ENCODE results near the gene SLC4A1. TPM values are rescaled to one million over a fixed set of nuclear protein-coding genes. Genes with fewer than 3 reads are reported as not detected.

SLC4A1 gene
- total RNA-seq, 4 donors from 2014 or later, result 2.4 TPM; not detected in 3

DNA sequence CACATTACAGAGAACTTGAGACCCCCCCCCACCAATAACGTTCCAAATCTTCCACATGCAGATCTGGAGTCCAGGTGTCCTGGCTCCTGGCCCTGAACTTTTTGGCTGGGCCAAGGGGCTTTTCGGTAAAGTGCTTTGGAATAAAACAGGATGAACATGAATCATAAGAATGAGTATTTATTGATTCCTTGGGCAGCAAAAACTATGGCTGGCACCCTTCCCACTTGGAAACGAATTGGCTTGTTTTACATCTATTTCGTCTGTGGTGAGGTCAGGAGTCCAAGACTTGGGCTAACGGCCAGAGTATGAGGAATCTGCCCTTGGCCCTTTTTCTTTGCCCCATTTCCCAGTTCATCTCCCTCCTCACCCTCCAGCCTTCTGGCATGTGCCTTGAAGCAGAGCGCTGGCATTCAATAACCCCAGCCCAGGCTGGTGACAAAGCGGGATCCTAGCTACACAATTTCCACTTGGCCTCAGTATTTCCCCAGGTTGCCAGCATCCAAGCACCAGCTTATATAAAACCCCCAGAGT lies 44.3 kb downstream of the SLC4A1 start:
- 19 to 24% methylated on average over 7 of the region's 7 CpGs for WGBS, 2 donors
- intact Hi-C loops (cut with DNase I; ENCODE audit: low total_unique reads), result no loop called here
- no peak overlapping the region for H3K4me3 ChIP-seq (ENCODE audit: low read depth, poor library complexity, severe bottlenecking)
- TF ChIP-seq, protein P1, sequence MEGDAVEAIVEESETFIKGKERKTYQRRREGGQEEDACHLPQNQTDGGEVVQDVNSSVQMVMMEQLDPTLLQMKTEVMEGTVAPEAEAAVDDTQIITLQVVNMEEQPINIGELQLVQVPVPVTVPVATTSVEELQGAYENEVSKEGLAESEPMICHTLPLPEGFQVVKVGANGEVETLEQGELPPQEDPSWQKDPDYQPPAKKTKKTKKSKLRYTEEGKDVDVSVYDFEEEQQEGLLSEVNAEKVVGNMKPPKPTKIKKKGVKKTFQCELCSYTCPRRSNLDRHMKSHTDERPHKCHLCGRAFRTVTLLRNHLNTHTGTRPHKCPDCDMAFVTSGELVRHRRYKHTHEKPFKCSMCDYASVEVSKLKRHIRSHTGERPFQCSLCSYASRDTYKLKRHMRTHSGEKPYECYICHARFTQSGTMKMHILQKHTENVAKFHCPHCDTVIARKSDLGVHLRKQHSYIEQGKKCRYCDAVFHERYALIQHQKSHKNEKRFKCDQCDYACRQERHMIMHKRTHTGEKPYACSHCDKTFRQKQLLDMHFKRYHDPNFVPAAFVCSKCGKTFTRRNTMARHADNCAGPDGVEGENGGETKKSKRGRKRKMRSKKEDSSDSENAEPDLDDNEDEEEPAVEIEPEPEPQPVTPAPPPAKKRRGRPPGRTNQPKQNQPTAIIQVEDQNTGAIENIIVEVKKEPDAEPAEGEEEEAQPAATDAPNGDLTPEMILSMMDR (IDR thresholded peaks at IDR 0.05), result no peak
- no peak for TF ChIP-seq POLR2A (IDR thresholded peaks at IDR 0.05)
- DNase-seq (ENCODE audit: low spot score in 2 of 2), result no peak

DNA sequence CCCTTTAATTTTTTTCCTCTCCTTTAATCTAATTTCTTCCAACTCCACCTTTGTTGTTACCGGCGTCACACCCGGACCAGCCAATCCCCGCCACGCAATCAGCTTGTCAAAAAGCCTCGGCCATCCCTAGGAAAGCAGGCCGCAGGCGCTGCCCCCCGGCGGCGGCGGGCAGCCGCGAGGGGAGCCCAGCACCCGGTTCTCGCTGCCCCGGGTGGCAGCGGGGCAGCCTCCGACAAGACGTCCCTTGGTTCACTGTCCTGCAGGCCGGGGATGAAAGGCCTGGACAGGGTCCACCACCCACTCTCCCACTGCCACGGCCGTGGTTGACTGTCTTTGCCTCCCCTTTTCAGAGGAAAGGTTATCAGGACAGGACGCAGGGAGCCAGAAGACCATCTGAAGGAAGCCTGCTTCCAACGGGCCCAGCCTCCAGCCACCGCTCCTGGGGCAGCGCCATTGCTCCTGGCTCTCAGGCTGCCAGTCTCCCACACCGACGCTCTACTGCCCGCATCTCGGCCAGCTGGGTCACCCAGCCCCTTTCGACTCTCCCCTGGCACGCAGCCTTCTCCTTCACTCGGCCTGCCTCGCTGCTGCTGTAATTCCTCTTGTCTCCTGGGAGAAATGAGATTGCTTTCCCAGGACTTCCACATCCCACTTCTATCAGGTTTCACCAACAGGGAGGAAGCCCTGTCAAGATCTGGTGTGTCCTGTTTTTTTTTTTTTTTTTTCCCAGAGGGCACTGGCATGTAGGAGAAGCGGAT lies 45.6 kb downstream of the SLC4A1 start:
- H3K4me3 ChIP-seq (ENCODE audit: low read depth, poor library complexity, severe bottlenecking), result peak overlapping the region; percentile 31
- WGBS, 2 donors, result 1% methylated on average over 25 to 36 of the region's 36 CpGs
- intact Hi-C loops (cut with DNase I; ENCODE audit: low total_unique reads), result no loop called here
- peak; percentile 72 to 95 for DNase-seq (ENCODE audit: low spot score in 2 of 2)
- TF ChIP-seq POLR2A (IDR thresholded peaks at IDR 0.05), result no peak
- TF ChIP-seq, protein P1 (IDR thresholded peaks at IDR 0.05), result peak in 1 of 3 donors; percentile 16

DNA sequence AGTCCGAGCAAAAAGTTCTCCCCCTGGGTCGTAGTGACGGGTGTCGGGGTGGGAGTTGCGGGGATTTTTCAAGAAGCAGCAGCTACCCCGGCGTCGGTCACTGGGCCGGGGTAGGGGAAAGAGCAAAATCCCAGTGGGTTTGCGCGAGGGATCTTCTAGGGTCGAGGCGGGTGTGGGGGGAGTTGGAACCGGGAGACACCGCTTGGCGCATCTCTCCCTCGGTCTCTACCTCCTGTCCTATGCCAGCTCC lies 46.1 kb downstream of the SLC4A1 start:
- 0 to 4% methylated on average over 17 of the region's 17 CpGs for WGBS, 2 donors
- DNase-seq (ENCODE audit: low spot score in 2 of 2), result no peak
- intact Hi-C loops (cut with DNase I; ENCODE audit: low total_unique reads), result no loop called here
- TF ChIP-seq, protein P1 (IDR thresholded peaks at IDR 0.05), result no peak
- no peak for TF ChIP-seq POLR2A (IDR thresholded peaks at IDR 0.05)
- peak overlapping the region; percentile 31 for H3K4me3 ChIP-seq (ENCODE audit: low read depth, poor library complexity, severe bottlenecking)

DNA sequence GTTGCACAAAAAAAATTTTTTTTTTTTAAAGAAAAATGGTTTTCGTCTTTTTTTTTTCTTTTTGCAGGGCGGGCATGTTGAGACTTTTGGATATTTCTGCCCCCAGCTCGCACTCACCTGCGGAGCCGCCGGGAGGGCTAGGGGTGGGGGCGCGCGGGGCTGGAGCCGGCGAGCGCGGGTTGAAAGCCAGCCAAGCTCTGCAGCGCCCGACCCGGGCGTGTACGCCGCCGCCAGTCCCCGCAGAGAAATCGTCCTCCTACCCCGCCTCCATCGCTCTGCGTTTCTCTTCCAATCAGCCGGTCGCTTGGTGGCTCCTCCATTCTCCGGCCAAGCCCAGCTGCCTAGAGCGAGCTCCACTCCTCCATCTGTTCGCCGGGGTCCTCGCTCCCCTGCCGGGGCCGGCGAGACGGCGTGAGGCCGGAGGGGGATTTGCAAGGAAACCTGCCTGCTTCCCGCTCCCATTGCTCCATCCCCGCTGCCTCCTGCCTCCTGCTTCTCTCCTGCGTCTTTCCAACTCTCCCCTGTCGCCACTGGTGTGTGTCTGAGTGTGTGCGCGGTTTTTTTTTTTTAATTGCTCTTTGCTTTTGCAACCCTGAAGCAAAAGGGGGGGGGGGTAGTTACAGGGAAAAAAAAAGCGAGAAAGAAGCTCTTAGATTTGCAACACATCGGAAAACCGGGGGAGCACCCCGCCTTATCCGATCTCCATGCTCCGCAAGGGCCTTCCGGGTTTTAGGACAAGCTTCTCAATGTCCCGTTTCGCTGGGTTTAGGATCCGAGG lies 46.7 kb downstream of the SLC4A1 start:
- 1% methylated on average over 47 to 54 of the region's 54 CpGs for WGBS, 2 donors
- intact Hi-C loops (cut with DNase I; ENCODE audit: low total_unique reads), result no loop called here
- no peak for TF ChIP-seq POLR2A (IDR thresholded peaks at IDR 0.05)
- TF ChIP-seq, protein P1 (IDR thresholded peaks at IDR 0.05), result no peak
- H3K4me3 ChIP-seq (ENCODE audit: low read depth, poor library complexity, severe bottlenecking), result peak overlapping the region; percentile 31
- DNase-seq (ENCODE audit: low spot score in 2 of 2), result peak; percentile 77 to 93

DNA sequence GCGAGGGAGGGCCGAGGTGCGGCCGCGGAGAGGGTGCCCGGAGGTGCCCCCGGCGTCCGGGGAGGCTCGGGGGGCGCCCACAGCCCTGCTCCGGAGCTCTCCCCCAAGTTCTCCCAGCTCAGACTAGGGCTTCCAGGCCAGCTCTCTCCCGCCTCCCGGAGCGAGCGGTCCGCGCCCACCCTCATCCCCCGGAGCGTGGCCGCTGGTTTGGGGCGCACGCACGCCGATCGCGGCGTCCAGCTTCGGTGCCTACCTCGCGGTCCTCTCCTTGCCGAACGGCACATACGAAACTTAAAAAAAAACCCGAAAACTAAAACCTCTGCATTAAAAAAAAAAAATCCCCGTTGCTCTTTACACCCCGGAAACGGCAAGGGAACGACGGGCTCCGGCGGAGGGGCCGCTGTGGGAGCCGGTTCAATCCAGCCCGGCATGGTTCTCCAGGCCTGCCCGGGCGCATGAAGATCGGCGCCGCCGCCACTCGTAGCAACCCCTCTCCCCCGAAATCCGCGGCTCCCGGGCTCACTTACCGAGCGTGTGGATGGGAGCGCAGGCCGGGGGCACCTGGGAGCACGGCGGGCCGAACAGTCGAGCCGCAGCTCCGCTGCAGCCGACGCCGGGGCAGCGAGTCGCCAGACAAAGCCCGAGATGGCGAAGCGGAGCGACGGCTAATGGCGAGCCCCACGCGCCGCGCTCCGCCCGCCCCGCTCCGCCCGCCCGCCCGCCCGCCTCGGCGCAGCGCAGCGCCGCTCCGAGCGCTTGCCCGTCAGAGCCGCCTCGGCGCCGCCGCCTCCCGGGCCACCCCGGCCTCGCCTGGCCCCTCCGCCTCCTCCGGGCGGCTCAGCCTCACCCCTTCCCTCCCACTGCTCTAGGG lies 47.5 kb downstream of the SLC4A1 start:
- 1% methylated on average over 42 to 76 of the region's 108 CpGs for WGBS, 2 donors
- intact Hi-C loops (cut with DNase I; ENCODE audit: low total_unique reads), result no loop called here
- TF ChIP-seq POLR2A (IDR thresholded peaks at IDR 0.05), result no peak
- TF ChIP-seq, protein P1 (IDR thresholded peaks at IDR 0.05), result no peak
- peak overlapping the region; percentile 92 for H3K4me3 ChIP-seq (ENCODE audit: low read depth, poor library complexity, severe bottlenecking)
- DNase-seq (ENCODE audit: low spot score in 2 of 2), result peak in 1 of 2 donors; percentile 90
